NCI-H460 (cell line): ENCODE data around the gene COX6A2. TPM values are rescaled to one million over a fixed set of nuclear protein-coding genes. Genes with fewer than 3 reads are reported as not detected.

ENCODE experiments used
- DNase-seq: peaks from one replicate; pipeline ENCODE4 v3.0.0-alpha.2; 2016; ENCODE audit warnings: low read depth; ENCODE audit errors: extremely low read depth
- total RNA-seq: library from RNA; depleted of rRNA; stranded (reverse); fragments of >200 nt; shearing (Covaris generic); gene quantifications from 2 replicates; pipeline ENCODE4 v1.2.3, GENCODE V29; 2014

The COX6A2 gene
- total RNA-seq, 1 experiment from 2014 or later: not detected

- DNase-seq: no peak
Observed at GRCh38 chr16:31412750-31413149, 15.4 kb downstream of the COX6A2 start.

- DNase-seq: no peak
Observed at GRCh38 chr16:31411024-31411844, 16.9 kb downstream of the COX6A2 start.

GRCh38 chr16:31410082-31410481 lies 18.1 kb downstream of the COX6A2 start:
- DNase-seq: no peak

GRCh38 chr16:31409433-31409832 lies 18.7 kb downstream of the COX6A2 start:
- no peak for DNase-seq

GRCh38 chr16:31407406-31407805 lies 20.8 kb downstream of the COX6A2 start:
- no peak for DNase-seq

- DNase-seq: peak; percentile 78
Observed at GRCh38 chr16:31404353-31405064, 23.7 kb downstream of the COX6A2 start.

GRCh38 chr16:31403590-31404352 lies 24.4 kb downstream of the COX6A2 start:
- no peak for DNase-seq

- DNase-seq: no peak
Observed at GRCh38 chr16:31402687-31403086, 25.5 kb downstream of the COX6A2 start.

GRCh38 chr16:31401436-31401835 lies 26.7 kb downstream of the COX6A2 start:
- no peak for DNase-seq

- no peak for DNase-seq
Observed at GRCh38 chr16:31400191-31400590, 28.0 kb downstream of the COX6A2 start.

GRCh38 chr16:31397701-31398100 lies 30.5 kb downstream of the COX6A2 start:
- DNase-seq: no peak

- no peak for DNase-seq
Observed at GRCh38 chr16:31397096-31397660, 31.0 kb downstream of the COX6A2 start.

GRCh38 chr16:31395647-31396046 lies 32.5 kb downstream of the COX6A2 start:
- no peak for DNase-seq

- DNase-seq: no peak
Observed at GRCh38 chr16:31393056-31393455, 35.1 kb downstream of the COX6A2 start, which contains the start of gene ITGAD. Gene ITGAD (plus strand): TSS chr16:31393335. CDS start chr16:31393361, 26 bp downstream.

- DNase-seq: no peak
Observed at GRCh38 chr16:31390504-31391041, 37.6 kb downstream of the COX6A2 start.

GRCh38 chr16:31388535-31388934 lies 39.6 kb downstream of the COX6A2 start:
- no peak for DNase-seq

GRCh38 chr16:31386157-31386984 lies 41.8 kb downstream of the COX6A2 start:
- DNase-seq: no peak

GRCh38 chr16:31385680-31386079 lies 42.5 kb downstream of the COX6A2 start:
- no peak for DNase-seq

GRCh38 chr16:31382485-31383161 lies 45.5 kb downstream of the COX6A2 start:
- DNase-seq: peak; percentile 52
